Measurements from ENCODE around the gene PPP1CB. TPM values are rescaled to one million over a fixed set of nuclear protein-coding genes. Genes with fewer than 3 reads are reported as not detected.

Gene PPP1CB
- total and polyA plus RNA-seq, 8 donors = 33.2 to 205 (median 88.1) TPM

GRCh38 chr2:28755421-28755820 is 3.8 kb downstream of the PPP1CB start:
- peaks cover 23 to 49% (median 40%) of the 10 kb centered on the region in 3 donors for H3K4me1 ChIP-seq
- WGBS, 2 donors = 10 to 12% methylated on average over 3 of the region's 3 CpGs
- FAIRE-seq = no peak
- intact Hi-C loops (cut with DNase I) = loop anchor here in 2 of 3 donors (5.0 to 10.0 kb wide), 2 partner anchors 161 to 163 kb away; no protein-coding TSS in a partner anchor
- no peaks in the 10 kb centered on the region for H3K9me3 ChIP-seq
- no peak for DNase-seq
- H3K4me3 ChIP-seq = peak overlapping the region in 1 of 4 donors; percentile 5
- no peak for ATAC-seq
- H3K27me3 ChIP-seq = no peaks in the 10 kb centered on the region
- no peaks in the 10 kb centered on the region for H3K36me3 ChIP-seq
- TF ChIP-seq CTCF (IDR thresholded peaks at IDR 0.05) = no peak
- peak overlapping the region in 3 of 4 donors; percentile 3 to 100 (median 99) for H3K27ac ChIP-seq

DNA sequence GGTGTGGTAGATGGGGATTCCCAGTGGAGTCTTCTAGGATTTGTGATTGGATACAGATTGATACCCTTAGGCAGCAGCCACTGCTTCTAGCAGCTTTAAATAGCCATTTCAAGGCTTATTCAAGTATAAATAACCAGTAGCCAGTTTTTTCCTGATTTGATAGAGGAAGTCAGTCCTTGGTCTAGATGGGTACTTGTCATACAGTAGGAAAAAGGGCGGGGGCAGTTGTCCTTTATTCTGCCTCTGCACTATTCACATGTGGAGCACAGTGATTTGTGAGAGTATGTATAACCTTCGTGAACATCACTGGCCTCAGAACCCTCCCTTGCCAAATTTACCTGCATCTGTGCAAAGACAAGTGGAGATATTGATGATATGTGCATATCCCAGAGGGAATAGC is 6.8 kb downstream of the PPP1CB start:
- Histone ChIP-seq H3K36me3 (no peaks in the 10 kb centered on the region), H3K4me1 (peaks cover 37 to 57% (median 52%) of the 10 kb centered on the region in 3 donors), H3K27ac (no peak overlapping the region), H3K4me3 (no peak overlapping the region), H3K9me3 (no peaks in the 10 kb centered on the region), H3K27me3 (no peaks in the 10 kb centered on the region)
- no peak for DNase-seq
- no peak for FAIRE-seq
- intact Hi-C loops (cut with DNase I) = loop anchor here in 2 of 3 donors (5.0 to 10.0 kb wide), 2 partner anchors 164 to 166 kb away; no protein-coding TSS in a partner anchor
- WGBS, 2 donors = 63 to 66% methylated on average over 2 of the region's 2 CpGs
- no peak for TF ChIP-seq CTCF (IDR thresholded peaks at IDR 0.05)
- peak in 1 of 4 donors; percentile 5 for ATAC-seq

- Histone ChIP-seq H3K27me3 (no peaks in the 10 kb centered on the region), H3K27ac (no peak overlapping the region), H3K4me3 (no peak overlapping the region), H3K4me1 (peaks cover 23 to 38% (median 36%) of the 10 kb centered on the region in 3 donors), H3K36me3 (no peaks in the 10 kb centered on the region), H3K9me3 (no peaks in the 10 kb centered on the region)
- intact Hi-C loops (cut with DNase I) = no loop called here
- WGBS, 2 donors = 74 to 80% methylated on average over 3 of the region's 3 CpGs
- ATAC-seq = no peak
- TF ChIP-seq CTCF (IDR thresholded peaks at IDR 0.05) = no peak
- no peak for DNase-seq
- FAIRE-seq = no peak
Observed at GRCh38 chr2:28761420-28761819, 9.8 kb downstream of the PPP1CB start.

DNA sequence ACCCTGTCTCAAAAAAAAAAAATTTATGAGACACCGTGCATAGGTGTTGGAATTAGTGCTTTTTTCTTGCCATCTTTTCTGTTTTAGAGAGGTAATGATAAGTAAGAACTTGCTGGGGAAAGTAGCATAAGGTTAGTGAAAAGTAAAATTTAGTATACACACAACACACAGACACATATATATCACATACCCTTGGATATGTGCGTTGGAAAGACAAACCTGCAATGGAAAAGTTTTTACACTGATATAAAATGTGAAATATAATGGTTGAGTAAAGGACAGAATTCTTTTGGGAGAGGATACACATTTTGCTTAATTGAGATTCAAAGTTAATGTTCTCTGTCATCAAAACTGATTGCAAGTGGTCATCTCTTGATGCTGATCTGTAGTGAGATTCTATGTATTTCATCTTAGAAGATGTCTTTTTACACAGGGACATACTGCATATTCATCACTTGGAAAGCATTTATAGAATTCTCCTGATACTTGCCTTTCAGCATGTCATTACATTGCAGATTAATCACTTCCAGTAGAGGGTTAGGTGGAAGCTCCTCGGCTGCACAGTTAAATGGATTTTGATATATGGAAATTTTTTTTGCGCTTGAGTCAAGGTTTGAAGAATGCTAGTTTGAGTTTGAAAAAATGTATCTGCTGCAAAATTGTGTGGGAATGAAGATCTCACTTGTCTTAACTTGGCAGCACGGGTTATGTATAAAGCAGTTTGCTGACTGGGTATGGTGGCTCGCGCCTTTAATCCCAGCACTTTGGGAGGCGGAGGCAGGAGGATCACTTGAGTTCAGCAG is 13.5 kb downstream of the PPP1CB start:
- Histone ChIP-seq H3K4me1 (peaks cover 13 to 18% (median 14%) of the 10 kb centered on the region in 3 donors), H3K36me3 (no peaks in the 10 kb centered on the region), H3K9me3 (no peaks in the 10 kb centered on the region), H3K4me3 (no peak overlapping the region), H3K27me3 (no peaks in the 10 kb centered on the region), H3K27ac (no peak overlapping the region)
- 79 to 81% methylated on average over 8 of the region's 8 CpGs for WGBS, 2 donors
- intact Hi-C loops (cut with DNase I) = no loop called here
- no peak for DNase-seq
- no peak for ATAC-seq
- FAIRE-seq = no peak
- no peak for TF ChIP-seq CTCF (IDR thresholded peaks at IDR 0.05)

DNA sequence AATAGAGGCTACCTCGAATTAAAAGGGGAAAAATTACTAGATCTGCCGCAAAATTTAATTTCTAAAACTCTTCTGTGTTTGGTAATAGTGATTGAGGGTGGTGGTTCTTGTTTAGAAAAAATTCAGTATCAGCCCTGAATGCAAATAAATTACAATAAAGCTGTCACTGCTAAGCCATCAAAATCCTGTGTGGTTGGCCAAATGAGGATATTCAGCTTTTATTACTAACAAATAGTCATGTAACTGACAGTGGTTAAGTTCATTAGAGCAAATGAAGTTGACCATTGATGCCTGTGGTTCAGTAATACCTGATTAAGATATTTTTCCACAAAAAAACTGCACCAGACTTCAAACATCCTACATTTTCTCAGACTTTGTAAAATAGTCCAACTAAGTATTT is 14.4 kb downstream of the PPP1CB start:
- H3K4me1 ChIP-seq = peaks cover 13 to 18% (median 14%) of the 10 kb centered on the region in 3 donors
- 82 to 87% methylated on average over 2 of the region's 2 CpGs for WGBS, 2 donors
- H3K9me3 ChIP-seq = no peaks in the 10 kb centered on the region
- no peak for TF ChIP-seq CTCF (IDR thresholded peaks at IDR 0.05)
- no peaks in the 10 kb centered on the region for H3K36me3 ChIP-seq
- intact Hi-C loops (cut with DNase I) = no loop called here
- DNase-seq (no peak), FAIRE-seq (no peak), ATAC-seq (no peak)
- H3K27me3 ChIP-seq = no peaks in the 10 kb centered on the region
- no peak overlapping the region for H3K27ac ChIP-seq
- no peak overlapping the region for H3K4me3 ChIP-seq
